HS-27A (cell line): ENCODE results near the gene CHCT1.
"Not testable (repeated sequence)": the region's sequence is repeated elsewhere in the genome, so short reads cannot be mapped to it uniquely, and the experiment has no call there.

Experiments
- DNase-seq: peaks from one replicate; pipeline ENCODE4 v3.0.0-alpha.2; 2012; ENCODE audit warnings: low read depth, missing footprints

The CHCT1 gene

GRCh38 chr17:60422162-60422665 lies at the start of gene CHCT1:
Gene CHCT1, plus strand, starts transcription at chr17:60422489. Its CDS starts 104 bp downstream, at chr17:60422593.
- no peak for DNase-seq

- peak; percentile 19 for DNase-seq
These were observed 49.4 kb upstream of the CHCT1 start for GRCh38 chr17:60372790-60373483.

GRCh38 chr17:60378187-60378586 lies 44.1 kb upstream of the CHCT1 start:
- DNase-seq: not testable (repeated sequence)

GRCh38 chr17:60379461-60379860 lies 42.8 kb upstream of the CHCT1 start:
- not testable (repeated sequence) for DNase-seq

GRCh38 chr17:60381958-60382357 lies 40.3 kb upstream of the CHCT1 start:
- DNase-seq: no peak

GRCh38 chr17:60383379-60383778 lies 38.9 kb upstream of the CHCT1 start:
- DNase-seq: no peak

- DNase-seq: not testable (repeated sequence)
These were observed 37.4 kb upstream of the CHCT1 start for GRCh38 chr17:60384921-60385320.

- no peak for DNase-seq
These were observed 35.9 kb upstream of the CHCT1 start for GRCh38 chr17:60386147-60387058.

- DNase-seq: no peak
These were observed 34.6 kb upstream of the CHCT1 start for GRCh38 chr17:60387666-60388065.

GRCh38 chr17:60388742-60389141 lies 33.5 kb upstream of the CHCT1 start:
- no peak for DNase-seq

GRCh38 chr17:60390186-60390585 lies 32.1 kb upstream of the CHCT1 start:
- peak; percentile 52 for DNase-seq

- peak; percentile 33 for DNase-seq
These were observed 31.3 kb upstream of the CHCT1 start for GRCh38 chr17:60390925-60391470.

GRCh38 chr17:60391471-60392041 lies 30.7 kb upstream of the CHCT1 start:
- peak; percentile 40 for DNase-seq

- DNase-seq: peak; percentile 93
These were observed 30.0 kb upstream of the CHCT1 start, which contains the start of gene USP32 for GRCh38 chr17:60392042-60392844. Gene USP32, minus strand, starts transcription at chr17:60392133. Its CDS starts 194 bp downstream, at chr17:60391939.

- DNase-seq: peak; percentile 31
These were observed 29.2 kb upstream of the CHCT1 start for GRCh38 chr17:60392845-60393702.

GRCh38 chr17:60393840-60394723 lies 28.2 kb upstream of the CHCT1 start:
- no peak for DNase-seq

- DNase-seq: no peak
These were observed 26.7 kb upstream of the CHCT1 start for GRCh38 chr17:60395508-60396065.

- no peak for DNase-seq
These were observed 25.9 kb upstream of the CHCT1 start for GRCh38 chr17:60396412-60396811.
